SU-DHL-6 (cell line): ENCODE data around the gene MPV17L2.

ENCODE experiments used
- EZH2phosphoT487 ChIP-seq: fragments of 200-600 bp; sonication (generic), shearing (Covaris generic); conservative IDR thresholded peaks from 2 replicates; pipeline ENCODE4 v1.6.1; 2018; ENCODE audit warnings: mild to moderate bottlenecking, antibody characterized with exemption, low read length, moderate library complexity, mixed read lengths
- TF ChIP-seq, protein P1 (sequence below): fragments of 200-600 bp; sonication (generic); IDR thresholded peaks from one replicate; pipeline ENCODE4 v1.5.1; 2017; ENCODE audit warnings: antibody characterized with exemption, mild to moderate bottlenecking, low read length, moderate library complexity; ENCODE audit not compliant: insufficient read depth, poor library complexity, severe bottlenecking

DNA sequence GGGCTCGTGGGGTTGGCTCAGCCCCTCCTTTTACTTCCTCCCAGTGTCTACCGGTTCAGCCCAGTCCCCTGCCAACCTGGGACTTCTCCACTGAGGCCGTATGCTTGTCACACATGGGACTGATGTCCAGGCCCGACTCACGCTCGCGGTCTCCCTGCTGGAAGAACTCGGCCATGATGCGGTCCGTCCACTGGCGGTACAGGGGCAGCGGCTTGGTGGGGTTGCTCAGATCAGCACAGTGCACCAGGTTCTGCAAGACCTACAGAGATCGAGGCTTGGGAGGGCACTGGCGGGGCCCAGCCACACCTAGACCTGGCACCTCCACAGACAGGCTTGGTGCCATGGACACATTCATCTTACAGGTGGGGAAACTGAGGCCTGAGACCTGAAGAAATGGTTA is 18.7 kb downstream of the MPV17L2 start:
- TF ChIP-seq, protein P1, sequence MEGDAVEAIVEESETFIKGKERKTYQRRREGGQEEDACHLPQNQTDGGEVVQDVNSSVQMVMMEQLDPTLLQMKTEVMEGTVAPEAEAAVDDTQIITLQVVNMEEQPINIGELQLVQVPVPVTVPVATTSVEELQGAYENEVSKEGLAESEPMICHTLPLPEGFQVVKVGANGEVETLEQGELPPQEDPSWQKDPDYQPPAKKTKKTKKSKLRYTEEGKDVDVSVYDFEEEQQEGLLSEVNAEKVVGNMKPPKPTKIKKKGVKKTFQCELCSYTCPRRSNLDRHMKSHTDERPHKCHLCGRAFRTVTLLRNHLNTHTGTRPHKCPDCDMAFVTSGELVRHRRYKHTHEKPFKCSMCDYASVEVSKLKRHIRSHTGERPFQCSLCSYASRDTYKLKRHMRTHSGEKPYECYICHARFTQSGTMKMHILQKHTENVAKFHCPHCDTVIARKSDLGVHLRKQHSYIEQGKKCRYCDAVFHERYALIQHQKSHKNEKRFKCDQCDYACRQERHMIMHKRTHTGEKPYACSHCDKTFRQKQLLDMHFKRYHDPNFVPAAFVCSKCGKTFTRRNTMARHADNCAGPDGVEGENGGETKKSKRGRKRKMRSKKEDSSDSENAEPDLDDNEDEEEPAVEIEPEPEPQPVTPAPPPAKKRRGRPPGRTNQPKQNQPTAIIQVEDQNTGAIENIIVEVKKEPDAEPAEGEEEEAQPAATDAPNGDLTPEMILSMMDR: no peak
- TF ChIP-seq EZH2phosphoT487: no peak
